GM19328 (cell line): ENCODE measurements around the gene CPT1A.
"Not testable (repeated sequence)": the region's sequence is repeated elsewhere in the genome, so short reads cannot be mapped to it uniquely, and the experiment has no call there.

Experiments used
- ATAC-seq: cut with Tn5 transposase; IDR thresholded peaks from one replicate; pipeline ENCODE4 v1.9.1; 2021; ENCODE audit warnings: mild to moderate bottlenecking, moderate library complexity; ENCODE audit not compliant: unreplicated experiment

Gene CPT1A

DNA sequence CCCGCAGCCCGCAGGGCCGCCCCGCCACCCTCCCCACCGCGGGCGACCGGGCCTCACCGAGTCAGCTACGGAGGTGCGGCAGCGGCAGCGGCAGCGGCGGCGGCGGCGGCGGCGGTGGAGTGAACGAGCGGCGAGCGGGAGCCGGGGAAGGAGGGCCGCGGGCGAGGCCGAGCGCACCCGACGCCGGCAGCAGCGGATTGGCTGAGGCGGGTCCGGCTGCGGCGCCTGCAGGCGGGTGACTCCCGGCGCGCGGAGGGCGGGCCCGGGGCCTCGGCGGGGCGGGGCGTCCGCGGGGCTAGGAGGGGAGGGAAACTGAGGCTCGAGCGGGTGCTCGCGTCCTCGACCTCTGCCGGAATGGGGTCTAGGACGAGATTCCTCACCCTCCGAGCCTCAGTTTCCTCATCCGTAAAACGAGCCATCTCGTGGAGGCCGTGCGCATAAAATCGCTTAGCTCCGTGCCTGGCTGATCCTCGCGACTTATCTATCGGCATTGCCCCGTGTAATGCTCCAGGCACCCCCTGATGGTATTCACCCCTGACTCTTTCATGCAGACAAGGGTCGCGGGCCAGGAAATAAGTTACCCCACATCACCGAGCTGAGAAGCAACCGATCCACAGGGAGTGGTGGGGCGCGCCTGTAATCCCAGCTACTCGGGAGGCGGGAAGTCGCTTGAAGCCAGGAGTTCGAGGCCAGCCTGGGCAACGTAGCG, at the start of gene CPT1A:
Gene CPT1A (minus strand): TSS at position 199 of the 709 bp plus-strand sequence. CDS start 26,442 bp downstream, outside the sequence.
- ATAC-seq, result no peak

DNA sequence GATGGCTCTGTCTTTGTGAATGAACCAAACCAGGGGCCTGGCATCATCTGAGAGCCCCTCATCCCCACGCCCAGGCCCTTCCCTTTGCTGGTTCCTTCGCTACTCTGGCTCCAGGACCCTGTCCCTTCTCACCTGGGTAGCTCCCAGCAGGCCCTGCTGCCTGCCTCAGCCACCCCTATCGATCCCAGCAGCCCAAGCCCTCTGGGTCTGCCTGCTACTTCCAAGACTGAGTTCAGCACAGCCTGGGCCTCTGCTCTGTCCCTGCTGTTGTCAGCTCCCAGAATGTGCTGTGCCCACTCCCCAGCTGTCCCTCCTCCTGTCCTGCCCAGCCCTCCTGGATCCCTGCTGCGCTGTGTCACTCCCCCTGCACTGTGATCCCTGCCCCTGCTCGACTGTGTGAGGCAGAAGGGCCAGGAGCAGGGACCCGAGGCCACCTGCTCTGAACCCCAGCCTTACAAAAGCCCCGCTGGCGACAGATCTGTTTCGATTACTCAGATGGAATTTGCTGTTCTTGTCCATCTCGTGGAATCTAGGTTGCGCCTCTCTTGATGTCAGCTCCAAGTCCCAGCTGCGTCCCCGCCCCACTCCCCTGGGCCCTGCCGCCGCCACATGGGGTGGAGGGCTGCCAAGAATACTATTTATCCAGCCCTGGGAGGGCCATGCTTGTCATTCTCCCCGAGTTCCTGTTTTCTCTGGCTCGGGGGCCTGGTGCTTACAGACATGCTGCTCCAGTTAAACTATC, 48.9 kb upstream of the CPT1A start:
- ATAC-seq, result no peak

DNA sequence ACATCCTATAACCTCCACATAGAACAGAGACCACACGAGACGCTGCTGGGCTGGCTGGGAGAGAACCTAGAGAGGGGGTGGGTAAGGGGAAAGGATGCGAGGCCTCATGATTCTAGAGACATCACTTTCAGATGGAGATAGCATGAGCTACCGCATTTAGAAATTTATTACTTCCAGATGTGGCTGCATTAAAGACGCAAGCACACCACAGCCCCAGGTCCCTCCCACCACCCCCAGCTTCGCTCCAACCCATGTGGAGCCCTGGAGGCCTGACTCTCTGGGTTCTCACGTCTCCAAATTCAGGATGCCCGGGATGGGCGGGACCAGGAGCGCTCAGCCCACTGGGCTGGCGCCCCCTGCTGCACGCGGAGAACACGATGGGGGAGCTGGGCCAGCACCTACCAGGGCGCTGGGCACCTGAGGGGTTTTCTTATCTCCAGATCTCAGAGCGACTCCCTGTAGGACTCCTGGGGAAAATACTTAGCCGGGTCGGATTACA, 48.3 kb upstream of the CPT1A start:
- ATAC-seq, result no peak

DNA sequence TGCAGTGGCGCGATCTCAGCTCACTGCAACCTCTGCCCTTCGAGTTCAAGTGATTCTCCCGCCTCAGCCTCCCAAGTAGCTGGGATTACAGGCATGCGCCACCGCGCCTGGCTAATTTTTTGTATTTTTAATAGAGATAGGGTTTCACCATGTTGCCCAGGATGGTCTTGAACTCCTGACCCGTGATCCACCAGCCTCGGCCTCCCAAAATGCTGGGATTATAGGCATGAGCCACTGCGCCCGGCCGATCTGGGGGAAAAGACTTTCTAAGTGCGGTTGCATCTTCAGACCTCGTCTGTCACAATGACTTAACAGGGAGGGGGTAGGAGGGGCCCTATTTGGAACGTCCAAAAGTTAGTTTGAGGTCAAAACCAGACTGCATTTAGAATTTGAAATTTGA, 43.1 kb upstream of the CPT1A start:
- not testable (repeated sequence) for ATAC-seq

DNA sequence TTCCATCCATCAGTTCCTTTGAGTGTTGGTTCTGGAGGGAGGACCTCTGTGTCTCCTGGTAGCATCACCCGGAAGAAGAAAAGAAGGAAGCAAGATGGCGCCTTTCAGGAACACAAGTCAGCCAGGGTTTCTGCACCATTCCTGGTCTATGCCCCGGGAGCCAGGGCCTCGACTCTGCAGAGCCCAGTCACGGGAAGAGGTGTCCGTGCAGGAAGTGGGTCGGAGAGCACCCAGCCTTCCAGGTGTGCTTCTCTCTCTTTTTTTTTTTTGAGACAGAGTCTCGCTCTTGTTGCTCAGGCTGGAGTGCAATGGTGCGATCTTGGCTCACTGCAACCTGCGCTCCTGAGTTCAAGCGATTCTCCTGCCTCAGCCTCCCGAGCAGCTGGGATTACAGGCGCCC, 40.7 kb upstream of the CPT1A start:
- no peak for ATAC-seq

DNA sequence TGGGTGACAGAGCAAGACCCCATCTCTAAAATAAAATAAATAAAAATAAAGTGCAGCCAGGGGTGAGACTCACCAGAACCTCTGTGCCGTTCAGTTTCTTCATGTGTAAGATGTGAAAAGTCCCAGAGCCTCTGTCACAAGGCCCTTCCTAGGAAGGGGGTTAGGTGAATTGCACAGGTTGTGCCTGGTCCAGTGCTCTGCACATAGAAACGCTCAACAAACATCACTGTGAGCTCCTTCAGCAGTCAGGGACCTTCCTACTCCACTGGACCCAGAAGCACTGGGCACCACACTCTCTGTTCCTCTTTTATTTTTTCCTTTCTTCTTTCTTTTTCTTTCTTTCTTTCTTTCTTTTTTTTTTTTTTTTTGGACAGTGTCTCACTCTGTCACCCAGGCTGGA, 39.6 kb upstream of the CPT1A start:
- no peak for ATAC-seq

DNA sequence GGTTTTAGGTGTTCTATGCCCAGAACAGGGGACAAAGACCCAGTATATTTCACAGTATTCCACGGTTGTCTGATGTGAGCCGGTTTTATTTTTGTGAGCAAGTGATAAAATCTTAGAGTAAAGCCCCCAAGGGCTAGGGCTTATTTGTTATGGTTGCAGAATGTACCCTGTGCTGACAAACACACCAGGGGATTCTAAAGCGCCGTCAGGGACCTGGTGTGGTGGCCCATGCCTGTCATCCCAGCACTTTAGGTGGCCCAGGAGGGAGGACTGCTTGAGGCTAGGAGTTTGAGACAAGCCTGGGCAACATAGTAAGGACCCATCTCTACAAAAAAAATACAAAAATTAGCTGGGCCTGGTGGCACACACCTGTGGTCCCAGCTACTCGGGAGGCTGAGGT, 39.1 kb upstream of the CPT1A start:
- ATAC-seq, result no peak

DNA sequence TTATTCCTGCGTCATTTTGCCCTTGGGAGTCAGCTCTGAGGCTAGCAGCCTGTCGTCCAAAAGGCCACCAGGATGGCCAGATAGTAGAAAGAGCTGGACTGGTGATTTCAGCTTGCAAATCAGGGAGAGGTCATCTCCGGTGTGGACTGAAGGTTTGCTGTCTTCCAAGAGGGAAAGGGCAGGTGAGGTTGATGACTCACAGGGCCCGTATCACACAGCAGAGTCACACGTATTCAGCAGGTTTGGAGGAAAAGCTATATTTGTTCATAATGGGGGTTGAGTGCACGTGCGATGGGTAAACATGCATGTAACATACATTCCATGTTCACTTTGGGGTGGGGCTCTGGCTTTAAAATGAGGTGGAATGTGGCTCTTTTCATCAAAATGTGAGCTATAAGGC, 36.3 kb upstream of the CPT1A start:
- ATAC-seq, result no peak

DNA sequence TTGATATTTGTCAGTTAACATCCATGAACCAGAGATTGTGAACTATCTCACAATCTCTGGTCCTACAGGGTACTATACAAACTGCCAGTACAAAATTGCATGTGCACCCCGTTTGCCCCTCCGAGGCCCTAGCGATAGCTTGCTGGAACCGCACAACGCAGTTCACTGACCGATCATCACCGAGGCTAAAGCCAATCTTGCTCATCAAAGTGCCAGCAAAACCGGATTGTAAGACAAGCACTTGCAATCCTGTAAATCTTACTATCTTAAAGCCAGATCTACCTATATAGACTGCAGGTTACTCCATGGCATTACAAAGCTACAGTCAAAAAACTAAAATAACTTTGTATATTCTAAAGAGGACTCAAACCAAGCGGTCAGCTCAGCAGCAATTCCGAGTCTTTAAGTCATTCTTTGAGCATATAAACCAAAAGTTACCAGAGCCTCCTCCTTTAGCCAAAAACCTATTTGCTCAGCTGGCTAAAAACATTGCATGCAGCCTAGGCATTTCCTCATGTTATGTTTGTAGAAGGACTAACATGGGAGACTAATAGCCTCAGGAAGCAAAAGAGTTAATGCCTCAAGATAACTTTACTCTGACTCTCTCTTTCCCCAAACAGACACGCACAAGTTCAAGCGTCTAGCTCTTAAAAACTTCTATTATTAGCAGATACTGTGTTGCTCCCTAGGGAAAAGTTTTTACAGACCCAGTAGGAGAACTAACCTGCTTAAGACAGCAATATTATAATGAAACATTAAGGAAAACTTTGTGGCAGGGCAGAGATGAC, 30.7 kb upstream of the CPT1A start:
- no peak for ATAC-seq

DNA sequence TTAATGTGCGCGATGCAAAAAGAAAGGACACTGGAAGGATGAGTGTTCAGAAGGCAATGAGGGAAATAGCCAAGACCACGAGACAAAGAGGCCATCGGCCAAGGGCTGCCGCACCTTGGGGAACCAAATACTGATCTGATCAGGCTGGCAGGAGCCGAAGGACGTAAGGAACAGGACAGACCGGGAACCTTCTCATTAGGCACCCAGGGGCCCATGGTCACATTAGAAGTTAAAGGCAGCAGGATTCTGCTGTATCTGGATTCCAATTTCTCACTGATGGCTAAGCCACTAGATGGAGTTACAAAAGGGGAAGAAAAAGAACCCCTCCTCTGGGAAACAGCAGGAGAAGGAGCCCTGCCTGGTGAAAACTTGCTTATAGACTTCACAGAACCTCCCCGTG, 28.8 kb upstream of the CPT1A start:
- no peak for ATAC-seq

DNA sequence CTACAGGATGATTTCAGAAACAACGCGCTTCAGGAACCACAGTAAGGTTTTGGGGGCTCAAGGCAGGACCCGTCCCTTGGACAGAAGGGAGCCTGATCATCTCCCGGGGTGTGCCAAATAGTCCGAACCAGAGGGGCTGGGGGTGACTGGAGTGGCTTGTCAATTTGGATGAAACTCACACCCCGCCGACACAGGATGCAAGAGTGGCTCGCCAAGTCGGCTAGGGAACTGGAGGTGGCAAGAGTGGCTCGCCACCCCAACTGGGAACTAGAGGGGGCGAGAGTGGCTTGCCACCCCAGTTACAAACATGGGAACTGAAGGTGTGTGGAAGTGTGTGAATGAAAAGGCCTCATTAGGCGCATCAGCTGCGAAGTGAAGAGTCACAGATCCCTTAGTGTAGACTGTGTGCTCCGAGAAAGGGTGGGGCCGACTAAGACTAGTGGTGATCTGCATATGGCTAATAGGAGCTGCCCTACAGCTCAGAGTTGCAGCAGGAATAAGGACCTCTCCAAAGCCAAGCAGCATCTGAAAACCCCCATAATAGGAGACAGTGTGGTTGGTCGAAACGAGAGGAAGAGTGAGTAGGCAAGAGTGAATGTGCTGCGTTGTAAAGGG, 26.6 kb upstream of the CPT1A start:
- ATAC-seq, result no peak

DNA sequence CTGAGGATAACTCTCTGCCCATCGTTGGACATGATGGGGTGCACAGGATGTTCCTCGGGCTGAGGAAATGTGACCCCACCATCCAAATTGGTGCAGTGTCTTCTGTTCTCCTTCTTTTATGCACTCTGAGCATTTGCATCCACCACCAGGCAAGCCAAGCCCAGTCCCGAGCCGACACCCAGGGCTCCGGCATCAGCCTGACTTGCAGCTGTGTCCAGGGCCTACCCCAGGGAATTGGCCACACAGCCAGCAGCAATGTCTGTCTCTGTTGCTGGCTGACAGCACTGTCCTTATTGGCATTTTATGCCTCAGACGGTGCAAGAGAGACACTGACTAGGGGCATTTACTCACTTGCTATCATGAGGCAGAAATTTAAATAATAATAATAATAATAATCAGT, 25.4 kb upstream of the CPT1A start:
- ATAC-seq, result no peak

DNA sequence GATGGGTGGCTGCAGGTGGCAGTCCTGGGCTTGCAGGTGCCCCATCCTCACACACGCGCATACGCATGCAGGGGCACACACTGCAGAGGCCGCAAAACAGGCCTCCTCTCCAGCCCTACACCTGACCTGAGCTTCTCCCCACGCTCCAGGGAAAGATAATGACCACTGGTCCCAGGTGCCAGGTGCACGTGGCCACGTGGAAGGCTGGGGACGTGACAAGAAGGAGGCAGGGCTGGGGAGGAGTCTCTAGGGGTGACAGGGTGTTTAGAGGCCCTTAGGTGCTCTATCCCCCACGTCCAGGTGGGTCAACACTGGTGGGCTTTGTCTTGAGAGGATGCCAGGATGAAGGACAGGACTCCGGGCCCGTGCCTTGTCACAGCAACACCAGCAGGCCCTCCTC, 23.5 kb upstream of the CPT1A start:
- ATAC-seq, result no peak

DNA sequence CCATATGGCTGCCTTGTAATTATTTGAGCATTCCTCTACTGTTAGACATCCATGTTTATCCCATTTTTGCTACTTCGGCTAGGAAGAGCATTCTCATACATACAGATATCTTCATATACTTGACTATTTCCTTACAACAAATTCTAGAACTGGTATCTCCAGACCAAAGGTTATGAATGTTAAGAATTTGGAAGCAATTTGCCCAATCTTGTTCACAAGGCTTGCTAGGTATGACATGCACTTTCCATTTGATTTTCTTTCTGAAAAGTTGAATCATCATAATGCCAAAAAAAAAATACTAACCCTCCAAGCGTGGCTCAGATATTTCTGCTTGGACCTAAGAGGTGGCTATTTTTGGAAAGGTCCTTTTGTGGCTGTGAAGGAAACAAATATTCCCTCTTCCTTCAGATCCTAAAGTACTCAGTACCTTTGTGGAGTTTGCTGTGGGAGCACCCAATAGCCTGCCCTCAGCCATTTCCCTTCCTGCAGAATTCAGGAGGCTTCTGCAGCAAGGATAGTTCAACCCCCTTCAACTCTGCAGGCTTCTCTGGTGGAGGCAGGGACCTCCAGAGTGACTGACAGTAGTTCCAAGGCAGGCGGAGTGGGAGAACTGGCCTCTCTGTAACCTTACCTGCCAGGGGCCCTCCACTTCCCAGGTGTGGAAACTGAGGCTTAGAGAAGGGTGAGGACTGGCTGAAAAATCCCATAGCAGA, 22.0 kb upstream of the CPT1A start:
- no peak for ATAC-seq

DNA sequence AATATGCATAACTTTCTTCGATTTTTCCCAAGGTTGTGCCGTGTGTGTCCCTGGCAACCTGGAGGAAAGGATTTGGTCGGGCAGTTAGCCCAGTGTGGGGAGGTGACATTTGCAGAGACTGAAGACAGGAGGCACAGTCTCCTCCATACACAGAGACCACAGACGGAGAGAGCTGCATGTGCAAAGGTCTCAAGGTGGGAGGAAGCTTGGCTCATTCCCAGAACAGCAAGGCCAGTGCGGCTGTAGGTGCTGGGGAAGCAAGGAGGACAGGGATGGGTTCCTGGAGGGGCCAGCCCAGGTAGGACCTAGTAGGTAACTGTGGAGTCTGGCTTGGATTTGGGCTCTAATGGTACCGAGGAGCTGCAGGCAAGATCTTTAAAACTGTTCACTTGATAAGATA, 20.7 kb upstream of the CPT1A start:
- no peak for ATAC-seq

DNA sequence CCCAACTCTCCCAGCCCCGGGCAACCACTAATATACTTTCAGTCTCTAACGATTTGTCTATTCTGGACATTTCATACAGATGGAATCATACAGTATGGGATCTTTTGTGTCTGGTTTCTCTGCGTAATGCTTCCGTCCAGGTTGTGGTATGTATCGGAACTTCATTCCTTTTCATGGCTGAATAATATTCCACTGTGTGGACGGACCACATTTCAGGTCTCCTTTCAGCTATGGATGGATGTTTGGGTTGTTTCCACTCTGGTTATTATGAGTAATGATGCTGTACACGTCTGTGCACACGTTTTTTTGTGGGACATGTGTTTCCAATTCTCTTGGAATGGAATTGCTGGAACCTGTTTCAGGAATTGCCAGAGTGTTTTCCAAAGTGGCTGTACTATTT, 17.4 kb upstream of the CPT1A start:
- no peak for ATAC-seq

DNA sequence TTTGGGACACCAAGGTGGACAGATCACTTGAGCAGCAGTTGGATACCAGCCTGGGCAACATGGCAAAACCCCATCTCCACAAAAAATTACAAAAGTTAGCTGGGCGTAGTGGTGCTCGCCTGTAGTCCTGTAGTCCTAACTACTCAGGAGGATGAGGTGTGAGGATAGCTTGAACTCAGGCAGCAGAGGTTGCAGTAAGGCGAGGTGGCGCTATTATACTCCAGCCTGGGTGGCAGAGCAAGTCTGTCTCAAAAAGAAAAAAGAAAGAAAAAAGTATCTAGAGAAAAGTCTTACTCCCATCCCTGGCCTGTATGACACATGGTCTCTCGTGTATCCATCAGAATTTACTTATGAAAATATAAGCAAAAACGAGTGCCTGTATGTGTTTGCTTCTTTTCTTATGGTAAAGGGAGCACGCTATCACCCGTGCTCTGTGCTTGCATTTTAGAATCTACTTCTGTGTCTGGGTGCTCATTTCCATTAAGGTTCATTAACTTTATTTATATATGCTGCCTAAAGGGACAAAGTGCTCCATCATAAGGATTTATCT, 15.4 kb upstream of the CPT1A start:
- ATAC-seq, result no peak

DNA sequence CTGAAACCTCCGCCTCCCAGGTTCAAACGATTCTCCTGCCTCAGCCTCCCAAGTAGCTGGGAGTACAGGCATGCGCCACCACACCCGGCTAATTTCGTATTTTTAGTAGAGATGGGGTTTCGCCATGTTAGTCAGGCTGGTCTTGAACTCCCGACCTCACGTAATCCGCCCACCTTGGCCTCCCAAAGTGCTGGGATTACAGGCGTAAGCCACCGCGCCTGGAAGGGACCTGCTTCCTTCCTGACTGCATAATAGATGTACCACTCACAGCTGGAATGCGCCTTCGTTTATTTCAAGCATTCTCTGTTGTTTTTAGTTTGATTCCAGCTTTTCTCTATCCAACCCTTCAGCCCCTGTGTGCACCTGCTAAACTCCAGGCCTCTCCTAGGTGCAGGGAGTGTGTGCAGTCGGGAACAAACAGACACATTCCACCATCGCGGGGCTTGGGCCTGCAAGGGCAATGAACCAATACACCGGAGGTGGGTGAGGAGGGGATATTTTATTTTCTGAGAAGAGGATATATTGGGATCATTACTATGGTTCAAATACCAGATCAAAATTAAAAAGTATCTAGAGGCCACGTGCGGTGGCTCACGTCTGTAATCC, 14.8 kb upstream of the CPT1A start:
- not testable (repeated sequence) for ATAC-seq

DNA sequence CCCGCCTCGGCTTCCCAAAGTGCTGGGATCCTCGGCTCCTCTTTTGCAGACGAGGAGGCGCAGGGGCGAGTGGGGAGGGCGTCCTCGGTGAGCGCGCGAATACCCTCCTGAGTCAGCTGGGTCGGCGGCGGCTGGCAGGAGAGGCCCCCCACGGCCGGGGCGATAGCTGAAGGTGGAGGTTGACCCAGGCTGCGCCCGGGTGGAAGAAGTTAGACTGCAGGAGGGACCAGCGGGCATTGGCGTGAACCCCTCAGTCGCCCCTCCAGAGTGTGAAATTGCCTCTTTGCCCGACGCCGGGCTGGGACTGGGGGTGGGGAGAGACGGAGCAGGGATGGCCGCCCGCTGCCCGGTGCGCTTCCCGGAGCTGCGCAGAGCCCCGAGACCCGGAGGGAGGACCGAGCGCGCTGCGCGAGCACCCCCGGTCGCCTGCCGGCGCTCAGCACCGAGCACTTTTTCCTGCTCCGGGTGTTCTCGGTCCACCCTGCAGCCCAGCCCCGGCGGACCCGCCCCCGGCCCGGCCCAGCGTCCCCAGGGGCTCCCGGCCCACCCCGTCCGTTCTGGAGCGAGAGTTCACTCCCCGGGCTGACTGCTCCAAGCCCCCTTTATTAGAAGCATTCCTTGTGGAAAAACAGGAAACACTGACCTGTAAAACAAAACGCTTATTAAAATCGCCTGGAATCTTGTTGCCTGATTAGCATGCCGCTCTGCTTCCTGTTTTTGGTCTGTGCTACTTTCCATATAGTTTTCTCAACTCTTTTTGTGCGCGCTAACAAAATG, 13.7 kb upstream of the CPT1A start:
- no peak for ATAC-seq
